ENCODE results near the gene LGALS7B. TPM values are rescaled to one million over a fixed set of nuclear protein-coding genes. Genes with fewer than 3 reads are reported as not detected.

The LGALS7B gene
- total and polyA plus RNA-seq, 2 of the 8 experiments (the other 6 are each of a cell fraction or from before 2014, with no cell fraction given), result 3.6 TPM; not detected in 1

GRCh38 chr19:38788478-38789243, at the start of gene LGALS7B (continued):
- TF ChIP-seq PHF8 (conservative IDR thresholded peaks at IDR 0.05; ENCODE audit: low read depth, low read length) (no peak), EZH2 (IDR thresholded peaks at IDR 0.05; ENCODE audit: low read depth, low read length, severe bottlenecking) (no peak), NANOG (IDR thresholded peaks at IDR 0.05; ENCODE audit: insufficient read depth, low read depth, low read length, poor library complexity, severe bottlenecking) (no peak), TEAD4 (IDR thresholded peaks at IDR 0.05; ENCODE audit: low read depth, low read length) (no peak), NRF1 (IDR thresholded peaks at IDR 0.05; ENCODE audit: low read depth, low read length) (no peak), FOSL1 (IDR thresholded peaks at IDR 0.05; ENCODE audit: insufficient read depth, low read depth, low read length) (no peak), SP4 (IDR thresholded peaks at IDR 0.05; ENCODE audit: low read length) (no peak), BRCA1 (IDR thresholded peaks at IDR 0.05; ENCODE audit: low read depth, low read length) (no peak)
